SU-DHL-6 (cell line): Measurements from ENCODE around the gene ZDHHC7.

Experiments
- CTCF ChIP-seq: fragments of 200-600 bp; sonication (generic); IDR thresholded peaks from one replicate; pipeline ENCODE4 v1.5.1; 2017; ENCODE audit warnings: antibody characterized with exemption, mild to moderate bottlenecking, low read length, moderate library complexity; ENCODE audit not compliant: insufficient read depth, poor library complexity, severe bottlenecking
- EZH2phosphoT487 ChIP-seq: fragments of 200-600 bp; sonication (generic), shearing (Covaris generic); conservative IDR thresholded peaks from 2 replicates; pipeline ENCODE4 v1.6.1; 2018; ENCODE audit warnings: mild to moderate bottlenecking, antibody characterized with exemption, low read length, moderate library complexity, mixed read lengths

GRCh38 chr16:85054948-85055492 is 43.7 kb upstream of the ZDHHC7 start:
- TF ChIP-seq CTCF (no peak), EZH2phosphoT487 (no peak)
